HG02678 (cell line): ENCODE measurements around the gene ZFAND3.
"Not testable (repeated sequence)": the region's sequence is repeated elsewhere in the genome, so short reads cannot be mapped to it uniquely, and the experiment has no call there.

Experiments
- ATAC-seq: cut with Tn5 transposase; IDR thresholded peaks from one replicate; pipeline ENCODE4 v1.9.1; 2021; ENCODE audit warnings: mild to moderate bottlenecking, moderate library complexity; ENCODE audit not compliant: unreplicated experiment

ZFAND3 gene

DNA sequence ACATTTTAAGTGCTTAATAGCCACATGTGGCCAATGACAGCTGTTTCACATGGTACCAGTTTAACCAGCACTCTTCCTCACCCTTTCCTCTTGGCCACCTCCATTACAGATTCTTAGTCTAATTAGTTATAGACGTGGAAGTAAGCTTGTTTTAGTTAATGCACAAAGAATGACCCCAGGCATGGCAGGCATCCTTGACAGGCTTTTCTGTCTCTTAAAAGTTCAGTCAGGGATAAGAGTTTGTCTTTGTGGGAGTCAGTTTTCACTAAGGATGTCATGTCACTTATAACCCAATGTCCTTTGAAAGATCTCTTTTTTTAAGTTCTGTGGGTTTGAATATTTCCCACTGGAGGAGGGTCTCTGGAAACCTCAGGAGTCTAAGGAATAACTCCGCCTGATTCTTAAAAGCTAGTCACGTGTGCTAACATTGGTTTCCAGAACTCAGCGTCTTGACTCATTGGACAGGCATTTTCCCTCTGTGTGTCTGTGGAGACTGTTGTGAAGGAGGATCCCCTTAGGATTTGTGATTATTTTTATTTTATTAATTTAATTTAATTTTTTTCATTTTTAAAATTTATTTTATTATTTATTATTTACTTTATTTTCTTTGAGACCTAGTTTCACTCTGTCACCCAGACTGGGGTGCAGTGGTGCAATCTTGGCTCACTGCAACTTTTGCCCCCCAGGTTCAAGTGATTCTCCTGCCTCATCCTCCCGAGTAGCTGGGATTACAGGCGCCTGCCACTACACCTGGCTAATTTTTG is 171.4 kb downstream of the ZFAND3 start:
- ATAC-seq, result no peak

DNA sequence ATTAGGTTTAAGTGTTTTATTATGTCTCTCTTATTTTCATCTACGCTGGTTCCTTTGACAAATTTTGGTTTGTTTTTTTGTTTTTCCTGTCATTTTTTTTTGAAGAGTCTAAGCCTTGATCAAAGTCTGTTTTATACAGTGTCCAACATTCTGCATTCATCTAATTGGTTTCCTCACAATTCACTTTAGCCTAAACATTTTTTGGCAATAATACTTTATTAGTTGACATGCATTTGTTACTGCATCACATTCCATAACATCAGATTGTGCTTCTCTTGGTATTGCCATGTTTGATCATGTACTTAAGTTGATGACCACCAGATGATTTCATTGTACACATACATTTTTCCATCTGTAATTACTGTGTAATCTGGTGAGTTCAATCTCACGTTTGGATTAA is 173.2 kb downstream of the ZFAND3 start:
- no peak for ATAC-seq

DNA sequence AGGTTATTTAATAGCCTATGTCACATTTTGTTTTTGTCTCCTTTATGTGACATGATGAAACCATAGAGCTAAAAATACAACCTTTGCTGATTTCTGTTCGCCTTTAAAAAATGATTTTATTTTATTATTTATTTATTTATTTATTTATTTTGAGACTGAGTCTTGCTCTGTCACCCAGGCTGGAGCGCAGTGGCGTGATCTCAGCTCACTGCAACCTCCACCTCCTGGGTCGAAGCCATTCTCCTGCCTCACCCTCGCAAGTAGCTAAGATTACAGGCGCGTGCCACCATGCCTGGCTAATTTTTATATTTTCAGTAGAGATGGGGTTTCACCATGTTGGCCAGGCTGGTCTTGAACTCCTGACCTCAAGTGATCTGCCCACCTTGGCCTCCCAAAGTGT is 173.7 kb downstream of the ZFAND3 start:
- ATAC-seq, result not testable (repeated sequence)

DNA sequence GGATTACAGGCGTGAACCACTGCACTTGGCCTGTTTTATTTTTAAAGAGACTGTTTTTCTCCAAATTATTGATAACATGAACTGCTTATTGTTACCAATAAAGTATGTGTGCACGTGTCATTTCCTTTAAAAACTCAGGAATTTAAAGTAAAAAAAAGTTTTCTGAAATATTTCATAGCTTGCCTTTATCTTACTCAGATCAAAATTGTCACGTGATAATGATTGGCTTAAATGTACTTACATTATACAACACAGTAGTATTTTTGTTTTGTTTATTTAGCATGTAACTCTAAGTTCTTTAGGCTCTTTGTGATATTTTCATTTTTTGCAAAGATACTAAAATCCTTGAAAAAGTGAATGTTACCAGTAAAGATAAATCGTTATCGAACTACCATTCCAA is 174.1 kb downstream of the ZFAND3 start:
- ATAC-seq, result no peak

DNA sequence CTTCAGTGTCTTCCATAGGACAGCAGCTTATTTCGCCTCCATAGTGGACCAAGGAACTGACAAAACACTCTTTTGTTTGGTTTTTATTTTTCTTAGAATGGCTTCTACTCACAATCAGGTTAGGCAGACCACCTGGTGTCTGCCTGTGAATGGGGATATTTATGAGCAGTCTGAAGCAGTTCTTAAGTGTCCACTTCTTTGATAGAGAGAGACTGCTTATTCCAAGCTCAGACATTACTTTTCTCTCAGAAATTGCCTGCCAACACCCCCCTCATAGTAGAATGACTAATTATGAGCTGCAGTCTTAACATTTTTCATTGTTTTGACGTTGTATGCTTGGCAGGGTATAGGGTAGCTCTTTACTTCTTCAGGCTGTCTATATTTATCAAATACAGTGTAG is 174.7 kb downstream of the ZFAND3 start:
- no peak for ATAC-seq

DNA sequence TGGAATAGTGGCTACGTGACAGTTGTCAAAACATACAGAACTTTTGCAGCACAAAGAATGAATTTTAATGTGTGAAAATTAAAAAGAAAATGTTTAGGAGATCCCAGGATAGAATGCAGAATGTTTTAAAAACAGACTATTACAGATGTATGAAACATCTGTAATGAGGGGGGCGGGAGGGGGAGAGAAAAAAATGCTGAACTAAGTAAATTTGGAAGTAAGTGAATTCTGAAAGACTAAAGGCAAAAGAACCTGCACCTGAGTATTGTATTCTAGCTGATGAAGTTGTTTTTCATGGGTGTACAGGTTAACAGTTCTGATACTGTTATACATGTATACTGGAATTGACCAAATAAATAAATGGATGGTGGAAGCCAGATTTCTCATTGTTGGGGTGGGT is 178.8 kb downstream of the ZFAND3 start:
- no peak for ATAC-seq

DNA sequence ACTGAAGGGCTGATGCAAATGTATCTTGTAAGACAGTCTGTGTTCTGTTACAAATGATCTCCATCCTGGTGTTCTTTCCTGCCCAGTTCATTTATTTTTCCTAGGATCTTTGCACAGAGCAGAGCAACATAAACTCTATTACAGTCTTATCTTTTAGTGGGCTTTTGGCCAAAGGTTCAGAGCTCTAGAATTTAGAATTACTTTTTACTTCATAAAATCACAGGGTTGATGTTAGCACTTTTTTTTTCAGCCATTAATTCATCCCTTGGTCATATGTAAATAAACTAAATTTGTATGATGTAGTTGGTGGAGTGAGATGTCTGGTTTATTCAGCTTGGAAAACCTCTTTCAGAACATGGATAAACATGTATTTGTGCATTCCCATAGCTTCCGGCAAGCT is 181.9 kb downstream of the ZFAND3 start:
- ATAC-seq, result no peak

DNA sequence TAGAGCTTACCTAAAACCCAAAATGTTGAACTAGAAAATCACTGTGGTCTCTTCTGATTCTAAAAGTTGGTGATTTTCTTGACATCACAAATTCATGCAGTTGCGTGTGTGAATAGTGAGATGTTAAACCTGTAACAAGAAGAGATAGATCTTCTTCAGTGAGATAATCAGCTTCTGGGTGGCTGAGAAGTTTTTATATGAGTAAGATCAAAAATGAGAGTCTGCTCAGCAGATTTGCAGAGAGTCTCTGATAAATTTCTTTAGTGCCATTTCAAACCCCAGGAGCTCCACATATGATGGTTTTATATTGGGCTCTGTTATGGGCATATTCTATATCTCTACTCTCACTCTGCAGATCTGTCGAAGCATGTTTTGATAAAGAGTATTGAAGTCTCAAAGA is 185.4 kb downstream of the ZFAND3 start:
- ATAC-seq, result no peak

DNA sequence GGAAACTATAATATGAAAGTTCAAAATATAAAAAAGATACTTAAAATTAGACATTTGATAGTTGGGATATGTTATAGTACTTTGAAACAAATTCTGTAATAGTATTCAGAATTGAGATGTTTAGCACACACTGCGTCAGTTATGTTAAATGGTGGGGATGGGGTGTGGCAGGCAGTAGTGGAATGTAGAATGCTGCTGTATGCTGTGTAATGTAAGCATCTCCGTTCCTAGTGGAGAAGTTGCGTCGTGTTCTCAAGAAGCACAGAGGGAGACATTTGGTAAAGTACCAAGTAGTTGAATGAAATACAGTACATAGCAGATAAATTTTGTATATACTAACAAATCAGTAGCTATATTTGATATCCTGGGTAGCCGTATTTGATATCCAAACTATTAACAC is 192.4 kb downstream of the ZFAND3 start:
- ATAC-seq, result no peak

DNA sequence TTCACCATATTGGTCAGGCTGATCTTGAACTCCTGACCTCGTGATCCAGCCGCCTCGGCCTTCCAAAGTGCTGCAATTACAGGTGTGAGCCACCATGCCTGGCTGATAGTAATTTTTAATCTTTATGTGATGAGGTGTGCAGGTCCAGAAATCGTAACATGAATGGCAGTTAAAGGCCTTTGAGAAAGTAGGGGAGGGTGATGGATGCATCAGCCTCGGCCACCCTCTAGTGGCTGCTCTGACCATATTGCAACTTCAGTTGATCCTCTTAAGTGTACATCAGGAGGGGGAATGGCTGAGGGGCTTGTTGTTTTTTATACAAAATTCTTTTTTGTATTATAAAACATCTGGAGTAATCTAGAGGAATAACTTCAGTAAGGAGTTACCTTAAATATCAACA is 193.0 kb downstream of the ZFAND3 start:
- no peak for ATAC-seq

DNA sequence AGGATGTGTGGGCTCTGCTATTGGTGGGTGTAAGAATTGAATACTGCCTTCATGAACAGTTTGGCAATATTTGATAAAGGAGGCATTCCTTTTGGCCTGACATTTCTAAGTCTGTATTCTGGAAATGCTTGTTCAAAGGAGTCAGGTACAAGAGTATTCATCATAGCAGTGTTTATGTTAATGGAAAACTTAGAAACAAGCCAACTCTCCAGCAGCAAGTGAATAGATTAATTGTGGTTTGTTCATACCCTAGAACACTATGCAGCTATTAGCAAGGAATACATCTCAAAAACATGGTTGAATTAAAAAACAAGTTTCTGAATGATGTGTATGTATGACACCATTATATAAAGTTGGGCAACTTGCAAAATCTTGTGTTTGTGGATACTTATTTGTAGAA is 195.8 kb downstream of the ZFAND3 start:
- no peak for ATAC-seq

DNA sequence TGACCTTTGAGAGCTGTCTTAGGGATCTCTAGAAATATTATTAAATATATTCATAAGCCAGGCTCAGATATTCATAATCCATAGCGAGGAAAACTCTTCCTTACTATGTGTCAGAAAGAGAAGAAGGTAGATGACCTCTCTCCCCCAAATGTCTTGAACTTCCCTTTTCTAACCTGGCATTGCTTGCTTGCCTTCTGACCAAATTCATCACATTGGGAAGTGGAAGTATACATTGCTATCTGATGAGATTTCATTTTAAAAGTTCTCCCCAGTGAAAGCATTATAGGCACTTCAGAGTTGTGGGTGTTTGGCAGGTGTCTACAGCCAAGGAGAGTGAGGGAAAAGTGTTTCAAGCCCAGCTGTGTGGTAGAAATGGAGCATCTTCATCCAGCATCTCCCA is 197.3 kb downstream of the ZFAND3 start:
- no peak for ATAC-seq

DNA sequence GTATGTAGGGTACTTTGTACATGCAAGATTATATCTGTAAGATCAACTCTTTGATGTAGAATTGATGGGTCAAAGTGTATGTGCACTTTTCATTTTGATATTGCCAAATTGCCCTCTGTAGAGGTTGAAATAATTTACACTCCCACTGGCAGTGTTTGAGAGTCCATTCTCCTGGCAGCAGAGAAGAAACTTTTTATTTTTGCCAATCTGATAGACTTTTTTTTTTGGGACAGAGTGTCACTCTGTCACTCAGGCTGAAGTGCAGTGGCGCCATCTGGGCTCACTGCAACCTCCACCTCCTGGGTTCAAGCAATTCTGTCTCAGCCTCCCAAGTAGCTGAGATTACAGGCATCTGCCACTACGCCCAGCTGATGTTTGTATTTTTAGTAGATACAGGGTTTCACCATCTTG is 199.2 kb downstream of the ZFAND3 start:
- no peak for ATAC-seq

DNA sequence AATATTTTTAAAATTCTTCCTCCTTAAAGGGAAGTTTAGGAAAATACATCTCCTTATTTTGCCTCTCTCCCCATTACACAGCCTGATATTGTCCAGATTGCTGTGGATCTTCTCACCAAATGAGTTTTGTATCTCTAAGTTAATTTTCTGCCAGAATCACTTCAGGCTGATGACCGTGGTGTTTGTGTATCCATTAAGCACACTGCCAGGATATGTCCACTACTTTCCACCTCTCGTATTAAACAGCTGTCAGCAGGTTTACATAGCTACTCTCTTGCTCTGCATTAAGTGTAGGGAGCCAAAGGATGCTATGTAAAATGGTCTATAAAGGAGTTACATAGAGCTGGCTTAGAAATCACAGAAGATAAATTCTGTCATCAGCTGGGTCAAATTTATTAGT is 201.1 kb downstream of the ZFAND3 start:
- ATAC-seq, result no peak

DNA sequence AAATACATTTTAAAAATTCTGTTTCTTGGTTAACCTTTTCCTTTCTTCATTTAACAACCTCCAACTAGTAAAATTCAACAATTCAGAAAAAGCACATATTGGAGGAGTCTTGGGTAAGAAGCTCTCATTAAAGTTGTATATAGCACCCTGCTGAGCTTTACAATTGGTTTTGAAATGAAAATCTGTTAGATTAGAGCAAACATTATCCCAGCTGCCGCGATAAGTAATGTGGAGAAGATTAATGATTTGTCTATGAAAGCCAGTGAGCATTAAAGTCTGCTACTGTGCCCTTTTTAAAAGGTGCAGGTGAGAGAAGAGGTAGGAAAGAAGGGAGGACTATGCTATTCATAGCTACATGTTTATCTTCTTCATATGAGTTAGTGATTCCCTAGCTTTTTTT is 201.5 kb downstream of the ZFAND3 start:
- no peak for ATAC-seq

DNA sequence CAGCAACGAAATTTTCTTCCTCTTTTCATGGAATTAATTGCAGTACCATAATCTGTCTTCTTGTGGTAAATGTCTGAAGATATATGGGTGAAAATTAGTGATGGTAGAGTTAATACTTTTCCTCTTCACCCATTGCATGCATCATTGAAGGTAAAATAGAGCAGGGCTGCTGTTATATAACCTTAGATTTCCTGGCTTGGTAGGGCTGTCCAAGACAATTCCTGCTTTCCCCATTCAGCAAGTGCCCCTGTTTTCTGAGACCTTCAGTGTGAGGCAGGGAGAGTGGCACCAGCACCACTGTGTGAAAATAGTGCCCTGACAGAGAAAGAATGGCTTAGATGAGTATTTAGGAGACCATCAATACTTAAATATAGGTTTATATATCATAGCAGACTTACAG is 202.0 kb downstream of the ZFAND3 start:
- no peak for ATAC-seq

DNA sequence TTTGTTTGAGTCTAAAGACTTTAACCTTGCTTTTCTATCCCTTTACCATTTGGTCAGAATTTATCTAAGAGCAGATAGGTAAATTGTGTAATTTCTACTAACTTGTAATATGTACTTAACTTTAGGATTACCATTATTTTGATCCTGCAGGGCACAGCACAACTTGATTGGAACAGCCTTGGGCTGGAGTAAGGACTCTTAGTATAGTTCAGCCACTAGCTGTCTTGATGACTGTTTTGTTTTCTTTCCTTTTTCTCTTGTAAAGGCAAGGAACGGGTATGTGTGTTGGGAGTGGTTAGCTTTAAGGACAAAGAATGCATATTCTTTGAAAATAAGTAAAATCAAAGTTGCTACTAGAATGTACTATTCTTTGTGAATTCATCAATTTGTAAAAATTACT is 203.2 kb downstream of the ZFAND3 start:
- no peak for ATAC-seq

DNA sequence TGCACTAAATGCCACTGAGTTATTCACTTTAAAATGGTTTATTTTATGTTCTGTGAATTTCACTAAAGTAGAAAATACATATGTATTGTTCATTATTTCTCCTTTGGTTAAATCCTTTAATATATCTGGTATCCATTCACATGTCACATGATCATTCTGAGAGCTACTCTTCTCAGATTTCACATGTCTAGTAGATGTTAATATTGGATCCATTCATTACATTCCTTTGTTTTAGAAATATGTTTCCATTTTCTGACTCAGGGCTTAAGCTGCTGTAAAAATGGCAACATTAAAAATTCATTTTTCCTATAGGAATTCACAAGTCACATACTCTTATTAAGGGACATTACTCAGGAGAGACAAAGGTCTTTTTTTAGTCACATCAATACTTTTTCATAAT is 205.4 kb downstream of the ZFAND3 start:
- ATAC-seq, result no peak

DNA sequence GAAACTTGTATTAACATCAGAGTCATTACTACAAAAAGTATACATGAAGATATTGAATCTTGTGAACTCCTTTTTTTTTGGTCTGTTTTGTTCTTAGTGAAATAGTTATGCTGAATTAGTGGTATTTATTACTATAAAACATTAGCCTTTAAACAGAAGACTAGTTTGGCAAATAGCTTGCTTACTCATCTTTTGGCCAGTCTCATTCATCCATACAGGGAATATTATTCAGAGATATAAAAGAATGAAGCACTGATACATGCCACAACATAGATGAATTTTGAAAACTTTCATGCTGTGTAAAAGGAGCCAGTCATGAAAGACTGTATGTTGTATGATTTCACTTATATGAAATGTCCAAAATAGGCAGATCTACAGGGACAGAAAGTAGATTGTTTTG is 205.9 kb downstream of the ZFAND3 start:
- ATAC-seq, result no peak

DNA sequence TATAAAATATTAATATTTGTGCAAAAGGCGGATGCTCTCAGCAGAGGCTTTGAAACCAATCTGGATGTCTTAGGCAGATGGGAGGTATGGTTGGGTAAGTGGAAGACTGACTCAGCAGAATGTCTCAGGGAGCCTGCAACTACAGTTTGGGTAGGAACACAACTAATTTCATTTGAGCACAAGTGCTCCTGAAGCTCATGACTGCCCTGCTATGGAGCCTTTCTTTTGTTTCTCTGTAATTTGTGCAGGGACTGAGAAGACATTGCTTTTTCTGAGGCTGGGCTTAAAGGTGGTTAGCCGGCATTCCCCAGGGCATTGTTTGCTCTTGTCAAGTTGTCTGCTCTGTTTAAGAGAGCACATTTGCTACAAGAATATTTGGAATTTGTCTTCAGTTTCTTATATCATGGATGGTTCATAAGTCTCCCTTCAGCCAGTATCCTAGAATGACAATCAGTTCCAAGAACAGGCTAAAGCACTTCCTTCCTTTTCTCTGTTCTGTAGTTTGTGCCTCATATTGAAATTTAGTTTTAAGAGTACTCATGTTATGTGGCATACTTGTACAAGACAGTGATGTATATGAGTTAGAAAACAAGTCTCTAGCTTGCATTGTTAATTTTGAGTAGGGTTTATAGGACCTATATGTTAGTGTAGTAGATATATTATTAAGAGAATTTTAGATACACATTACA is 208.3 kb downstream of the ZFAND3 start:
- no peak for ATAC-seq

DNA sequence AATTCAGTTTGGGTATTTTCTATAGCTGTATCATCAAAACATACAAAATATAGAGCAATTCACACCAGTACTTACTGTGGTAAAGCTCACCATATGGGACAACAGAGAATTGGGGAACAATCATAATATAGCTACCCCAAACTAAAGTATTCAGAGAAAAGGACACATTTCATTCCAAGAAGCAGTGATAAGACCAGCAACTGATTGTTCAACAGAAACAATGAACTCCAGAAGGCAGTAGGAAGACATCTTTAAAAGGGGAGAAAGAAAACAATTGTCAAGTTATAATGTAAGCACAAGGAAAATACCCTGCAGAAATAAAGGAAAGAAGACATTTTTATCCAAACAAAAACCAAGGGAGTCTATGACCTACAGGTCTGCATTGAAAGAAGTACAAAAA is 210.9 kb downstream of the ZFAND3 start:
- ATAC-seq, result no peak

DNA sequence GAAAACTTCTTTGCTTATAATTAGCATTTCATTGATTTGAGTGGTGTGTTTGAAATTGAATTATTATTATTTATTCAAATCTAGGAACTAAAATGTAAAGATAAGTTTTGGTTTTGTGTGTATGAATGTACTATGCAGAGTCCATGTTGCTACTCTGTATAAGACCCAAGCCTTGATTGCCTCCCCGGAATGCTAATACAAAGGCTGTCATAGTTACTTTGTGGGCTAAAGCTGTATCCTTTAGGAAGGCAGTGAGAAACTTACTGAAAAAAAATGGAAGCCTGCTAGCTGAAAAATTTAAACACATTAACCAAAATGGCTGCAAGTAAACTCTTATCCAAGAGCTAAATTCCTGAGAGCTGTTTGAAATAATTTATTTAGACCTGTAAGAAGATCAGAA is 213.3 kb downstream of the ZFAND3 start:
- no peak for ATAC-seq
